HG02943 (cell line): ENCODE measurements around the gene DESI1.
A peak's percentile ranks its signal among the peaks of the same experiment; 100 is the strongest.
"Not testable (repeated sequence)": the region's sequence is repeated elsewhere in the genome, so short reads cannot be mapped to it uniquely, and the experiment has no call there.

Experiments used
- ATAC-seq: cut with Tn5 transposase; IDR thresholded peaks from one replicate; pipeline ENCODE4 v1.9.1; 2021; ENCODE audit warnings: mild to moderate bottlenecking, low read depth, moderate library complexity; ENCODE audit not compliant: unreplicated experiment

DESI1 gene

GRCh38 chr22:41589391-41590241, 31.2 kb downstream of the DESI1 start, which contains the start of gene PMM1:
Gene PMM1 (minus strand): TSS chr22:41589840. CDS start chr22:41589805, 35 bp downstream.
- ATAC-seq = peak; percentile 86

GRCh38 chr22:41587347-41587723, 33.5 kb downstream of the DESI1 start:
- no peak for ATAC-seq

GRCh38 chr22:41585898-41586297, 34.9 kb downstream of the DESI1 start:
- no peak for ATAC-seq

DNA sequence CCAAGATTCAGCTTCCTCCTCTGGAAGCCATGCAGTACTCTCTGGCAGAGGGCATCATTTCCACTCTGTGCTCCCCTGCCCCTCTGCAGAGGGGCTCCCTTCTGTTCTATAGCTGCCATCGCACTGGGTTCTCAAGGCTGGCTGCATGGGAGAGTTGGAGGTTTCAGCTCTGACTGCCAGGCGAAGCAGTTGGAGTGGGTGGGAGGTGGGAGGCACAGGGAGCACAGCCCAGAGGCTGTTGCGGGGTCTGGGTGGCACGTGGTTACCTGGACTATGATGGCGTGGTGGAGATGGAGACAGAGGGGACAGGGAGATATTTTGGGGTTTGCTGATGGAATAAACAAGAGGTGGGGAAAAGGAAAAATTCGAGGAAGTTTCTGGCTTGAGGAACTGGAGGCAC, 36.0 kb downstream of the DESI1 start:
- no peak for ATAC-seq

DNA sequence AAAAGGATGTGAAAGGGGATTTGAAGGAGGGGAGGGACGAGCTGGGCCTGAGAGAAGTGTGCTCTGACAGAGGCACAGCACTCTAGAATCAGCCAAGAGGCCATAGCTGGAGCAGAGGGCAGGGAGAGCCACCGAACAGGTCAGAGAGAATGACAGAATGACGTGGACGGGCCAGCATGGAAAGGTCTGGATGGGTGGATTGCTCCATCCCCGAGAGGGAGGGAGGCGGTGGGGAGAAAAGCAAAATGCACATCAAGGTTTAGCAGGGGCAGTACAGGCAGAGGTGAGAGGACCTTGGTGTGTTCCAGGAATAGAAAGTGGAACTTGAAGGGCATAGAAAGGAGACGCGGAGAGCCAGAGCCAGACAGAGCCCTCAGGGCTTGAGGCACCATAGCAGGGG, 38.1 kb downstream of the DESI1 start:
- no peak for ATAC-seq

DNA sequence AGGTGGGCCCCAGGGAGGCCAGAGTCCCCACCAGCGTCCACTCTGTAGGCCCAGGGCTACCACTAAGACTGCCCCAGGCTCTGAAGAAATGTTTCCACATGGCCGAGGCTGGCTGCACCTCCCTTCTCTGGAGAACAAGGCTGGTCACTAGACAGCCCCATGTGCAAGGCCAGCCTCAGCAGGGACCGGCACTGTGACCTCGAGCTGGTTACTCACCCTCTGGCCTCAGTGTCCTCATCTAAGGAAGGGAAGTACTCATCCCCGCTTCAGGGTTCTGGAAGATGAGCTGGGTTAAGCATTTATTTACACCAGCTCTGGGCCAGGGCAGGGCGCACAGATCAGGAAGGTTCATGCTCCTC, 40.9 kb downstream of the DESI1 start:
- ATAC-seq = no peak

GRCh38 chr22:41579297-41579996, 41.4 kb downstream of the DESI1 start:
- no peak for ATAC-seq

- no peak for ATAC-seq
Measured at GRCh38 chr22:41578818-41579217, 42.0 kb downstream of the DESI1 start.

DNA sequence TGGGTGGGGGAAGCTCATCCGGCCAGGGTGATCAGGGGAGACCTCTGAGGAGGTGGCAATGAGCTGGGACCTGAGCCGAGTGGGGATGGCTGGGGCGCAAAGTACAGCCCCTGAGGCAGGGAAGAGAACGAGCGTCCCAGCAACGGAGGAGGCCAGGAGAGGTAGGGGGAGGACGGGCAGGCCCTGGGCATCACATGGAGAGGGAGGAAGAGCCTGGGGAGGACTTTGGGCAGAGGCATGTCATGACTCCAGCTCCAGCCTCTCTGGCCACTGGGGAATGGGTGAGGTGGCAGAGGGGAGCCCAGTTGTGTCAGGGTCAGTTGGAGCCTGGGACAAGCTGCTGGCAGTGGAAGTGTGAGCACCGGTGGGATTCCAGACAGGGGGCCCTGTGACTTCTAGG, 42.7 kb downstream of the DESI1 start:
- no peak for ATAC-seq

GRCh38 chr22:41576877-41577276, 44.0 kb downstream of the DESI1 start:
- no peak for ATAC-seq

DNA sequence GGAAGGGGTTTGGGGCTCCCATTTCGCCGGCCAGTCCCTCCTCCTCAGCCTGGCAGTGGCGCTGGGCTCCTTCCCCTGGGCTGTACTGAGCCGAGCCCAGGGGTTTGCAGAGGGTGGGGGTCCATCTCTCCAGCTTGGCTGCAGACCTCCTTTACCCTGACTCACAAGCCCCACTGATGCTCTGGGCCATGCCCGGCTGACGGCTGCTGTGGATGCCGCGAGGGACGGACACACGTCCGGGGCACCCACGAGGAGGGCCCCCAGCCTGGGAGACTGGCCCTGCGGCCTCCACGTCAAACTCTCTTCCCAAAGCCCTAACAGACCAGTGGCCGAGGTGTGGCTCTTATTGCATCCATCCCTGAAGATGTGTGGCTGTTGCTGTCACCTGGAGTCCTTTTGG, 45.3 kb downstream of the DESI1 start:
- ATAC-seq = no peak

DNA sequence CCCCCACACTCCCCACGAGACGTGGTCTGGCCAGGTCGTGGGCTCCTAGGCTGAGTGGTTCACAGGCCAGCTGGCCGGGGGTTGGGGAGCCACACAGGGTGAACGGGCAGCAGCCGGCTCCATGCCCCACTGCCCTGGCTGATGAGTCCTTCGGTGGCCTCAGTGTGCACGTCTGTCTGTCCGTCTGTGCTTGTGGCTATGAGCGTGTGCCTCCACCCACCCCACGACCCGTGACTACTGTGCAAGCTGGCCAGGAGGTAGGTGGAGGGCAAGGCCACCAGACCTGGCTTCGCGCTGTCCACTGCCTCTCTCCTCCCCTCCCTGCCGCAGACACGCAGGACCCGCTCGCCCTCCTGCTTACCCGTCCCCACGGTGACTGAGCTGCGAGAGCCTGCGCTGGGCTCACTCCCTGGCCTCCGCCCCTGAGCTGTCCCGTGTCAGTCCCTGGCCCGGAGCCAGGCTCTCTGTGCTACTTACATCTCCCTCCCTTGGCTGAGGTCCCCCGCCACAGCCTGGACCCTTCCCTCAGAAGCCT, 45.9 kb downstream of the DESI1 start:
- ATAC-seq = no peak

GRCh38 chr22:41573677-41574076, 47.2 kb downstream of the DESI1 start:
- ATAC-seq = no peak

DNA sequence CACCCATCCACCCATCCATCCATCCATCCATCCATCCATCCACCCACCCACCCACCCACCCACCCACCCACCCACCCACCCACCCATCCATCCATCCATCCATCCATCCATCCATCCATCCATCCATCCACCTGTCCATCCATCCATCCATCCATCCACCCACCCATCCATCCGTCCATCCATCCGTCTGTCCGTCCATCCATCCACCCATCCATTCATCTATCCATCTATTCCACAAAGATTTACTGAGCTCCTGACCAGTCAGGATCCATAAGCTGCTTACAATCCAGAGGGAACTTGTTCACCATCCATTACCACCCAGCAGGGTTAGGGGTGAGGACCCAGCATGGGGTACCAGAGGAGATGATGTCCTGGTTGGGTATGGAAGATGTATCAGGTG, 48.5 kb downstream of the DESI1 start:
- not testable (repeated sequence) for ATAC-seq

DNA sequence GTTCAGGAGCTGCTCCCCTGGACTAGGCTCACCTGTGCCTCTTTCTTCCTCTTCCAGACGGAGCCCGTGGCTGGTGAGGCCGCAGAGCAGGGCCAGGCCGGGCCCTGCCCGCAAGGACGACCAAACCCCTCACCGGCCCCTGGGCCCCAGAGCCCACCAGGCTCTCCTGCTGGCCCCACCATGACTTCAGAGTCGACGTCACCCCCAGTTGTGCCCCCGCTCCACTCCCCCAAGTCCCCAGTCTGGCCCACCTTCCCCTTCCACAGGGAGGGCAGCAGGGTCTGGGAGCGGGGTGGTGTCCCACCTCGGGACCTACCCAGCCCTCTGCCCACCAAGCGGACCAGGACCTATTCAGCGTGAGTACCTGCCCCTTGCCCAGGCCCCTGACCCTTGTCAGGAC, 49.1 kb downstream of the DESI1 start:
- no peak for ATAC-seq

DNA sequence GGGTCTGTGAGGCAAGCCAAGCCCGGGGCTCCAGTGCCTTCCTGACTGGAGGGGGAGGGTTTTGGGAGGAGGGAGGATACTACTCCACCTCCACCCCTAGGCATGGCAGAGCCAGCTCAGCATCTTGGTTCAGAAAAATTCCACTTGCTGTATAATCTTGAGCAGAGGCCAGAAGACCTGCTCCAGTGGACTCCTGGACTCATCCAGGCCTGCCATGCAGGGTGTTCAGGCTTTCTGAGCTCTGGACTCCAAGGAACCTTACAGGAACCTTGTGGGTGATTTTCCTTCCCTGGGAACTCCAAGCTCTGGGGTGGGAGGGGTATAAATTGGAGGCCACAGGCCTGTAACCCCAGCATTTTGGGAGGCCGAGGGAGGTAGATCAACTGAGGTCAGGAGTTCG, 50.6 kb downstream of the DESI1 start:
- no peak for ATAC-seq

DNA sequence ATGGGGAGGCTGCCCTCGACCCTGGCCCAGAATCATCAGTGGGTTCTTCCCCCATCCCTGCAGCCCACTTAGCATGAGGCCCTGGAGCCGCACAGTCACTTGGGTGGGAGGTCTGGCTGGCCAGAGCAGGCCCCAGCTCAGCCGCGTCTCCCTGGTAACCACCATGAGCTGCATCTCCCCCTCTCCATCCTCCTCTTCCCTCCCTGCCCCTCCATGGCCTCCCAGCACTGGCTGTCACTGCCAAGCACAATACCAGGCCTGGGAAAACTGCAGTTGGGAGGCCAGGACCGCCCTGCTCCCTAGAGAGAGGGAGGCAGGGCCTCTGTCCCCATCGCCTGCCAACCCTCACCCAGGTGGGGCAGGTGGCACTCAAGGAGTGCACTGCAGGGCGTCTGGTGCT, 52.0 kb downstream of the DESI1 start:
- no peak for ATAC-seq

DNA sequence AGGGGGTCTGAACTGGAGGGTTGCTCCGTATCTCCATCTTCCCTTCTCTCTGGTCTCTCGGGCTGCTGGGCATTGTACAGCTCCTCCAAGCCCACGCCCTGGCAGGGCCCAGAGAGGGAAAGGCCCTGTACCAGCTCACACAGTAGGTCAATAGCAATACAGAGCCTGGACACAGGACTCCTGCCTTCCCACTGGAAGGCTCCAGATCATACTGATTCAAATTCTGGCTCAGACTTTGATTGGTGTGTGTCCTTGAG, 53.4 kb downstream of the DESI1 start:
- no peak for ATAC-seq

GRCh38 chr22:41565403-41566054, 55.3 kb downstream of the DESI1 start:
- no peak for ATAC-seq

DNA sequence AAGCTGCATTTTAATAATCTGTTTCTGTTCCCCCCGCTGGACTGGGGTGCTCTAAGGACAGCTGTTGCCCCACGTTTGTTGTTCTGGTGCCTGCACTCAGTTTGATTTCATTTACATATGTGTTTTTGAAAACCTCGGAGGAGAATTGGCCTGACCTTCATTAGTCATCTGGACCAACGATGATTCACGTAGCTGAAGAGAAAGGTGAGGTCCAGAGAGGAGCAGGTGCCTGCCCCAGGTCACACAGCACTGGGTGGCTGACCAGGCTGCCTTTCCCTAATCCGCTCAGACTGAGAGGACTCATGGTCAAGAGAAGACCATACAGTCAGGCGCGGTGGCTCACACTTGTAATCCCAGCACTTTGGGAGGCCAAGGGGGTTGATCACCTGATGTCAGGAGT, 56.3 kb downstream of the DESI1 start:
- ATAC-seq = no peak

DNA sequence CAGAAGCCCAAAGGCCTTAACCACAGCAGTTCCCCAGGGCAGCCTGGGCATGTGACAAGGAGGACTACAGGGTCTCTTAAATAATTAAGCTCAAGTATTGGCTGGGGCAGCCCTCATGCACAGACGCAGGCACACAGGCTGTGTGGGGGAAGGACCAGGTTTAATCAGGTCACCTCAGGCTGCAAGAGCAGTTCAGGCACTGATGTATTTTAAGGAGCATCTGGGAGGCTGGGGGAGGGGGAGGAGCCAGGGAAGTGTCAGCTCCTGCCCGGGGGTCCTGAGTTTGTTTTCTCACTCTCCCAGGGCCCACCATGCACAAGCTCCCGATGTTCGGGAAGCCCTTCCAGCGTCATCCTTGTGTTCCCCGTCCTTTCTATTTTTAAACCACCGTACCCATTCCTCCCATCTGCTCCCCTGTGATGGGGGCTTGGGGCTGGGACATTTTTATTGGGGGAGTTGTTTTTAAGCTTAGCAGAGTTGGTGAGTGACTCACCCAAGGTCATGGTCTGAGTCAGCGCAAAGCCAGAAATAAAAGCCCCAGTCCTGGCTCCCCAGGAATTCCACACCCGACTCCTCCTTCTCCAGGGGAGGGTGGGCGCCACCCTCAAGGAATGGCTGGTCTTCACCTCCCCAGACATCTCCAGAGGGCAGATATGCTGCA, 57.7 kb downstream of the DESI1 start:
- no peak for ATAC-seq
